Gastroesophageal sphincter (tissue), 4 donors: ENCODE results near the gene JUN. TPM values are rescaled to one million over a fixed set of nuclear protein-coding genes. Genes with fewer than 3 reads are reported as not detected.

Experiments used
- ATAC-seq: fragments of 150-250 bp; one replicate; pipeline ENCODE4 v1.9.1; 2016; ENCODE audit warnings: mild to moderate bottlenecking, moderate library complexity
- H3K27ac ChIP-seq, 4 donors: fragments of 200-600 bp; sonication (generic) in 3 of 4; 1 replicate in 3 of 4; 2 replicates in 1 of 4; pipeline ENCODE4 v1.5.1; 2016 to 2019
- H3K27me3 ChIP-seq: fragments of 200-600 bp; sonication (generic); one replicate; pipeline ENCODE4 v1.5.1; 2019
- H3K36me3 ChIP-seq, 2 donors: fragments of 200-600 bp; sonication (generic); one replicate each; pipeline ENCODE4 v1.5.1; 2019; ENCODE audit warnings: control low read depth in 1 of 2
- H3K4me1 ChIP-seq, 3 donors: fragments of 200-600 bp; sonication (generic); 1 replicate in 2 of 3; 2 replicates in 1 of 3; pipeline ENCODE4 v1.5.1; 2016 to 2019; ENCODE audit warnings: control low read depth in 2 of 3
- H3K4me3 ChIP-seq, 2 donors: fragments of 200-600 bp; sonication (generic); one replicate each; pipeline ENCODE4 v1.5.1; 2019; ENCODE audit warnings: mild to moderate bottlenecking in 1 of 2, moderate library complexity in 1 of 2
- H3K9me3 ChIP-seq, 3 donors: fragments of 200-600 bp; sonication (generic); one replicate each; pipeline ENCODE4 v1.5.1; 2017 to 2019; ENCODE audit warnings: control low read depth in 2 of 3
- CTCF ChIP-seq, 4 experiments: fragments of 200-600 bp in 2 of 4; fragments of 450-650 bp in 2 of 4; sonication (generic) in 1 of 4; IDR thresholded peaks; one replicate each; pipeline ENCODE4 v1.5.1; 2017 to 2019; ENCODE audit warnings: antibody characterized with exemption in 4 of 4, mild to moderate bottlenecking in 2 of 4, moderate library complexity in 2 of 4
- EP300 ChIP-seq: sonication (generic); formaldehyde crosslinking; IDR thresholded peaks from one replicate; pipeline ENCODE4 v1.6.1; 2017; ENCODE audit warnings: antibody characterized with exemption, mild to moderate bottlenecking
- POLR2A ChIP-seq, 2 donors: fragments of 450-650 bp; IDR thresholded peaks; one replicate each; pipeline ENCODE4 v1.6.1; 2017; ENCODE audit warnings: antibody characterized with exemption in 2 of 2, mild to moderate bottlenecking in 2 of 2, moderate library complexity in 1 of 2
- POLR2AphosphoS5 ChIP-seq: sonication (generic); formaldehyde crosslinking; IDR thresholded peaks from one replicate; pipeline ENCODE4 v1.6.1; 2017; ENCODE audit warnings: antibody characterized with exemption
- WGBS, 2 donors: methylation state at CpG; one replicate each; pipeline ENCODE4 v1.1.5; 2018; ENCODE audit warnings: low coverage in 1 of 2; 5-methylcytosine and 5-hydroxymethylcytosine counted together
- total RNA-seq, 4 donors: library from RNA; depleted of rRNA; stranded (reverse); fragments of >200 nt; gene quantifications; one replicate each; pipeline ENCODE4 v1.1.0, GENCODE V29; 2016

JUN gene
- total RNA-seq, 4 donors from 2014 or later: 102 to 145 (median 105) TPM

- 86 to 92% methylated on average over 9 to 14 of the region's 14 CpGs for WGBS, 2 donors
- Histone ChIP-seq H3K9me3 (no peaks in the 10 kb centered on the region), H3K4me1 (peaks cover 0 to 8% (median 0%) of the 10 kb centered on the region in 3 donors), H3K4me3 (no peak overlapping the region), H3K36me3 (no peaks in the 10 kb centered on the region), H3K27ac (no peak overlapping the region), H3K27me3 (no peaks in the 10 kb centered on the region)
- no peak for TF ChIP-seq POLR2A (IDR thresholded peaks at IDR 0.05)
- TF ChIP-seq EP300: no peak
- TF ChIP-seq CTCF (IDR thresholded peaks at IDR 0.05): no peak
- TF ChIP-seq POLR2AphosphoS5: no peak
- no peak for ATAC-seq
Observed at GRCh38 chr1:58741678-58742553, 41.9 kb downstream of the JUN start.

- 14 to 26% methylated on average over 3 of the region's 3 CpGs for WGBS, 2 donors
- Histone ChIP-seq H3K27me3 (no peaks in the 10 kb centered on the region), H3K9me3 (no peaks in the 10 kb centered on the region), H3K27ac (no peak overlapping the region), H3K4me1 (peaks cover 0 to 8% (median 0%) of the 10 kb centered on the region in 3 donors), H3K4me3 (no peak overlapping the region), H3K36me3 (no peaks in the 10 kb centered on the region)
- TF ChIP-seq CTCF (IDR thresholded peaks at IDR 0.05) (peak; percentile 81 to 89 (median 82)), POLR2A (IDR thresholded peaks at IDR 0.05) (no peak)
- no peak for ATAC-seq
Observed at GRCh38 chr1:58739856-58740466, 43.9 kb downstream of the JUN start.

DNA sequence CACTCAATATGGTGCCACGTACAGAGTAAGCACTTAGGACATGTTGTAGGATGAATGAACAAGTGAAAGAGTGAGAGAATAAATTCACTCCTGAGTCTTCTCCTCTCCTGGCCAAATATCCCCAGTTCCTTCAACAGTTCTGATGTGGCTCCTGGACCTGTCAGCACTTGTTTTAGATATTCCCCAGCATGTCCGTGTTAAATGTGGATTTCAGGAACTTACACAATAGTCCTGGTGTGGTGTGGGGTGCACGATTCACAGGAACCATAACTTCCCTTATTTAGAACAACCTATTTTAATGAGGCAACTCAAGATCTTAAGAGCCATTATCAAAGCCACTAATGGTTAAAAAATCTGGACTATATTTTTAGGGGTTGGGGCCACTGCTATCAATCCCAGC is 45.0 kb downstream of the JUN start:
- H3K27me3 ChIP-seq: no peaks in the 10 kb centered on the region
- TF ChIP-seq CTCF (IDR thresholded peaks at IDR 0.05) (no peak), EP300 (no peak)
- H3K27ac ChIP-seq: no peak overlapping the region
- 40 to 73% methylated on average over 2 of the region's 3 CpGs for WGBS, 2 donors
- no peaks in the 10 kb centered on the region for H3K36me3 ChIP-seq
- no peak for ATAC-seq
- no peaks in the 10 kb centered on the region for H3K9me3 ChIP-seq
- H3K4me1 ChIP-seq: peaks cover 0 to 8% (median 0%) of the 10 kb centered on the region in 3 donors
- no peak overlapping the region for H3K4me3 ChIP-seq

GRCh38 chr1:58735586-58735985 is 48.3 kb downstream of the JUN start:
- ATAC-seq: no peak

More at GRCh38 chr1:58735586-58735985, 48.3 kb downstream of the JUN start:
- 71 to 82% methylated on average over 5 of the region's 5 CpGs for WGBS, 2 donors
- H3K4me1 ChIP-seq: peaks cover 0 to 8% (median 0%) of the 10 kb centered on the region in 3 donors
- H3K27ac ChIP-seq: no peak overlapping the region
- H3K36me3 ChIP-seq: no peaks in the 10 kb centered on the region
- no peaks in the 10 kb centered on the region for H3K27me3 ChIP-seq
- no peaks in the 10 kb centered on the region for H3K9me3 ChIP-seq
- TF ChIP-seq CTCF (IDR thresholded peaks at IDR 0.05) (no peak), POLR2AphosphoS5 (no peak), POLR2A (IDR thresholded peaks at IDR 0.05) (no peak), EP300 (no peak)
- no peak overlapping the region for H3K4me3 ChIP-seq
